H54 (cell line): Measurements from ENCODE around the gene TRIB2.

ENCODE experiments used
- DNase-seq: peaks from one replicate; pipeline ENCODE4 v3.0.0; 2011; ENCODE audit warnings: low spot score, mixed read lengths; ENCODE audit not compliant: insufficient read length
- FAIRE-seq: peaks from 3 replicates; lab custom pipeline; 2011; peaks lifted over from hg19 to GRCh38; lab: Jason Lieb, UNC
- POLR2A ChIP-seq: IDR thresholded peaks from 2 replicates; pipeline ENCODE4 v1.6.1; 2011; ENCODE audit warnings: low read depth, mild to moderate bottlenecking, low read length

Gene TRIB2

GRCh38 chr2:12685956-12686355 lies 30.8 kb upstream of the TRIB2 start:
- no peak for TF ChIP-seq POLR2A
- no peak for FAIRE-seq
- no peak for DNase-seq

GRCh38 chr2:12686708-12687283 lies 29.9 kb upstream of the TRIB2 start:
- no peak for FAIRE-seq
- no peak for TF ChIP-seq POLR2A
- DNase-seq = no peak

- FAIRE-seq (no peak), DNase-seq (no peak)
- TF ChIP-seq POLR2A = no peak
Measured at GRCh38 chr2:12688091-12688490, 28.6 kb upstream of the TRIB2 start.

- FAIRE-seq (no peak), DNase-seq (no peak)
- no peak for TF ChIP-seq POLR2A
Measured at GRCh38 chr2:12688893-12689292, 27.8 kb upstream of the TRIB2 start.

GRCh38 chr2:12693509-12693908 lies 23.2 kb upstream of the TRIB2 start:
- FAIRE-seq (no peak), DNase-seq (no peak)
- no peak for TF ChIP-seq POLR2A

GRCh38 chr2:12694990-12695774 lies 21.6 kb upstream of the TRIB2 start:
- DNase-seq (no peak), FAIRE-seq (no peak)
- TF ChIP-seq POLR2A = no peak

- FAIRE-seq (peak; percentile 20), DNase-seq (no peak)
- TF ChIP-seq POLR2A = no peak
Measured at GRCh38 chr2:12697617-12698016, 19.1 kb upstream of the TRIB2 start.

GRCh38 chr2:12700989-12701388 lies 15.7 kb upstream of the TRIB2 start:
- DNase-seq (no peak), FAIRE-seq (no peak)
- no peak for TF ChIP-seq POLR2A

- DNase-seq (no peak), FAIRE-seq (no peak)
- no peak for TF ChIP-seq POLR2A
Measured at GRCh38 chr2:12701786-12702167, 15.0 kb upstream of the TRIB2 start.

GRCh38 chr2:12702168-12703121 lies 14.3 kb upstream of the TRIB2 start:
- peak; percentile 90 for FAIRE-seq
- peak; percentile 48 for DNase-seq
- no peak for TF ChIP-seq POLR2A

GRCh38 chr2:12704378-12704777 lies 12.4 kb upstream of the TRIB2 start:
- FAIRE-seq (no peak), DNase-seq (no peak)
- TF ChIP-seq POLR2A = no peak

- no peak for TF ChIP-seq POLR2A
- DNase-seq (no peak), FAIRE-seq (no peak)
Measured at GRCh38 chr2:12705230-12705629, 11.5 kb upstream of the TRIB2 start.

- FAIRE-seq (no peak), DNase-seq (no peak)
- no peak for TF ChIP-seq POLR2A
Measured at GRCh38 chr2:12705742-12706141, 11.0 kb upstream of the TRIB2 start.
